ENCODE results near the gene ARHGAP42.

GRCh38 chr11:100777736-100778135 is 90.6 kb downstream of the ARHGAP42 start:
- TF ChIP-seq POLR2AphosphoS5 (IDR thresholded peaks at IDR 0.05; ENCODE audit: low read depth) (no peak), GABPA (IDR thresholded peaks at IDR 0.05; ENCODE audit: low read depth) (no peak), CTCF (IDR thresholded peaks at IDR 0.05; ENCODE audit: insufficient read depth, low read length) (no peak), SPI1 (IDR thresholded peaks at IDR 0.05; ENCODE audit: borderline replicate concordance, low read depth) (no peak), REST (IDR thresholded peaks at IDR 0.05; ENCODE audit: insufficient replicate concordance, low read depth) (no peak)

All from HL-60 (cell line).